ENCODE results near the gene TBC1D5.

Gene TBC1D5

DNA sequence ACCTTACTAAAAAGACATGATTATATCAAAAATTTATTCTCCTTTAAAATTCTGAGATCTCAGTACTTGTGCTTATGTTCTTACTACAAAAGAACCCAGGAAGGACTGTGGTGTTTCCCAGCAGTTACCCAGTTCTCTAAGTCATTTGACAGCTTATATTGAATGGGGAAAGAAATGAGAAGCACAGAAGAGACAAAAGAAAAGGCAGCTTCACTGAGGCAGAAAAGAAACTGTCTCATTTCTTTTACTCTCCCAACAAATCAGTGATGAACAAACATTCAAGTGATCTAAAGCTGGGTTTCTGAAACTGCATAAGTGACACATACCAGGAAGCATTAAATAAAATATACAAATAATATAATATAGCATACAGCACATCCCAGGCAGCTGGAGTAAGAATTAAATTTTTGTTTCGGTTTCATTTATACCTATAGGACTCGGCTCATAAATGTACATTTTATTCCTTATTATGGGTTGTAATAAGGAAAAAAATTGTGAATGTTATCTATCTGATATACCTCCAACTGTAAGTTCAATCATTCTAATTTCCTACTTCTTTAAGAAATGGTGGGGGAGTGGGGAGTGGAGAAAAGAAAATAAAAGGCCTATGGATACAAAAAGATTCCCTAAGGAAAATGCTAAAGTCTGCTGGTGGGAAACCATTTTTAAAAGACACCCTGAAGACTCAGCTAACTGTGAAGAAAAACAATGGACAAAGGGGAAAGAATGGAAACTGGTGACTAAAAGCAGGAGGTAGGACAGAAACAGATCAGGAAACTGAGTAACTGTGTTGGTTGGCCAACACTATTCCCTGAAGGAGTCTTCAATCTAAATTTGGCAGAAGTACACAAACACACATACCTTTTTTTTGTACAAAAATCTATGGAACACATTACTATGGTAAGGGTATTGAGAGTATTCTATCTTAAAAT is 156.8 kb downstream of the TBC1D5 start:
- DNase-seq (ENCODE audit: low read depth), result no peak

DNA sequence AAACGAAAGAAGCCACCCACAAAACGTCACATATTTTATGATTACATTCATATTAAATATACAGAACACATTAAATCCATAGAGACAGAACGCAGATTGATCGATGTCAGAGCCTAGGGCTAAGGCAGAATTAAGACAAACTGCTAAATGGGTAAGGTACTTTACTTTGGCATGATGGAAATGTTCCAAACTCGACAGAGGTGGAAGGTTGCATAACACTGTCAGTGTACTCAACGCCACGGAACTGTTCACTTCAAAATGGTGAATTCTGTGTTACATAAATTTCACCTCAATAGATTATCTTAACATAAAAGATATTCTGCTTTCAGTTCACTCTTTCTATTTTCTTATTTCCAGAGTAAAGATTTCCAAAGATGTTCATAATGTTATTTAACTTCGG is 158.4 kb downstream of the TBC1D5 start:
- DNase-seq (ENCODE audit: low read depth), result no peak

DNA sequence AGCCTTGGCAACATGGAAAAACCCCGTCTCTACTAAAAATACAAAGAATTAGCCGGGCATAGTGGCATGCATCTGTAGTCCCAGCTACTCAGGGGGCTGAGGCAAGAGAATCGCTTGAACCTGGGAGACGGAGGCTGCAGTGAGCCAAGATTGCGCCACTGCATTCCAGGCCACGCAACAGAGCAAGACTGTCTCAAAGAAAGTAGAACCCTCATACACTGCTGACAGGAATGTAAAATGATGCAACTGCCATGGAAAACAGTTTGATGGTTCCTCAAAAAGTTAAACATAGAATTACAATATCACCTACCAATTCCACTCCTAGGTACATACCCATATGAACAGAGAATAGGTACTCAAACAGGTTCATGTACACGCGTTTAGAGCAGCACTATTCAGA is 158.9 kb downstream of the TBC1D5 start:
- no peak for DNase-seq (ENCODE audit: low read depth)

DNA sequence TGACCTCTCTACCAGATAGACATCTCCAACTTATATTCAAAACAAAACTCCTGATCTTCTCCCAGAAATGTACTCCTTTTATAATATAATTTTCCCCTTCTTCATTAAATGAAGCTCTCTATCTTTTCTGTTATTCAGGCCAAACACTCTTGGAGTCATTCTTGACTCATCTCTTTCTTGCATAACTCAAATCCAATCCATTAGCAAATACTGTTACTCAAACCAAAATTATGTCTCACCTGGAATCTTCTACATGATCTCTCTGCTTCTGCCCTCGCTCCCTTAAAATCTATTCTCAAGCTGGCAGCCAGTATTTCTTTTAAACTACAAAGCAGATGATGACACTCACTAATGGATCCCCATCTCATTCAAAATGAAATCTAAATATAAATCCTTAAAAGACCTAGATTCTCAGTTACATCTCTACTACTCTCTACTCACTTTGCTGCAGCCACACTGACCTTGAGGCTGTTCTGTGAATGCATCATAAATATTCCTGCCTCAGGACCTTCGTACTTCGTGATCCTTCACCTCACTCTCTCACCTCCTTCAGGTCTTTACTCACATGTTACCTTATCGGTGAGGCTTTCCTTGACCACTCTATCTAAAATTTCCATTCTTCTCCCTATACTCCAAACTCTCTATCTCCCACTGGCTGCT is 160.9 kb downstream of the TBC1D5 start:
- no peak for DNase-seq (ENCODE audit: low read depth)

DNA sequence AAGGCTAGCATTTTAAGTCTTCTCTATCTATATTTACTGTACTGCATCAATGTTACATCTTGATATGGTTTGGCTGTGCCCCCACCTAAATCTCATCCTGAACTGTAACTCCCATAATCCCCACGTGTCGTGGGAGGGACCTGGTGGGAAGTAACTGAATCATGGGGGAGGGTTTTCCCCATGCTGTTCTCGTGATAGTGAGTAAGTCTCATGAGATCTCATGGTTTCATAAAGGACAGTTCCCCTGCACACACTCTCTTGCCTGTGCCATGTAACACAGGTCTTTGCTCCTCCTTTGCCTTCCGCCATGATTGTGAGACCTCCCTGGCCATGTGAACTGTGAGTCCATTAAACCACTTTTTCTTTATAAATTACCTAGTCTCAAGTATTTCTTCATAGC is 161.5 kb downstream of the TBC1D5 start:
- DNase-seq (ENCODE audit: low read depth), result no peak

DNA sequence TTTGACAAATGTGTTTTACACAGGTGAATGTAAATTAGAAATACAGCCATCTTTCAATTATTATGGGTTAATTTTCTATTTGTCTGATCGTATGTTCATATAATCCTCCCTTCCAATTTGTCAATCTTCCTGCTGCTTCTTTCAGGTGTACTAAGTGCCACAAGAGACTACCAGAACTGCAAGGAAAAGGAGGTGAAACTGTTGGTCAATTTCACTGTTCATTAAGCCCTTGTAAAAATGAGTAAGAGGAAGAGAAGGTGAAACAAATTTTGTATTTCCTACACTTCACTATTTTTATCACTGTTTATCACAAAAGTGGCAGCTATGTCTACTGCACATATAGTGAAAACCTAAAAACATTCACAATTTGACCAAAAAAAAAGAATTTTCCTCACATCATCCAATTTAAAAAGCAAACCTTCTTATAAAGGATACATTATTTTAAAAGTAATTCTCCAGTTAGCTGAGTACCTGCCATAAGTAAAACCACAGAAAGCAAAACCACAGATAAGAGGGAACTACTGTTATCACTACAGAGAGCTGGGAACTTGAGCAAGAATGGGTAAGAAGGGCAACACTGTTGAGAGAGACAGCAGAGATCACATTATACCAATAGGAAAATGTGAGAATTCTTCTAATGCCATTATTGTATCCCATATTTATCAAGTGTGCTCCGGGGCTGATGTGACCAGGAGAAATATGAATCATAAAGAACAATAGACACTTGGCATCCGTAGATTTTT is 163.0 kb downstream of the TBC1D5 start:
- no peak for DNase-seq (ENCODE audit: low read depth)

DNA sequence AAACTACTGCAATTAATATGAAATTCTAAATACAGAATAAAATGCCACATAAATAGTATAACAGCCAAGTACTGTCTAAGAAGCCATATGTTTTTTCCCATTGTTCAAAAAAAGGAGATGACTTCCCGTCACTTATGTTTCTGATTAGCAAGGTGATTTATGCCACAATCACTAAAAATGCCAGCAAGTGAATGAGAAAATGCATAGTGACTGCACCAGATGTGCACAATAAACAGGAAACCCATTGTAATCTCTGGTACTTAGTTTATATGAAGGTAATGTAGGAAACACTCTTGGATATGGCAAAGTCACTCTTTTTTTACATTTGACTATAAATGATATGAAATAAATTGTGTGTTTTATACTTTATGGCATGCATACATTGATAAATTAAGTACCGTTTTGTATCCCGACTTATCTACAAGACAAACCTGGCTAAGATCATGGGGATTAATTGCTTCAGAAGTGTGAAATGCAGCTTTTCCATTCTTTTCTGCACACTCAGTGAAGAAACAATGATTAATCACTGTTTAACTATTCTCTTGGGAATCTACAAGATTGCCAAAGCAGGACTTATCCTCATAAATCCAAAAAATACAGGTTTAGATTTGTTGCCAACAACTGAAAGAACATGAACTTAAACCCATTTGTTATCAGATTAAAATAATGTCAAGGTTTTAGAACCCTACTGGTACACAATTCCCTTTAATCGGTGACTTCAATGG is 164.5 kb downstream of the TBC1D5 start:
- DNase-seq (ENCODE audit: low read depth), result no peak

DNA sequence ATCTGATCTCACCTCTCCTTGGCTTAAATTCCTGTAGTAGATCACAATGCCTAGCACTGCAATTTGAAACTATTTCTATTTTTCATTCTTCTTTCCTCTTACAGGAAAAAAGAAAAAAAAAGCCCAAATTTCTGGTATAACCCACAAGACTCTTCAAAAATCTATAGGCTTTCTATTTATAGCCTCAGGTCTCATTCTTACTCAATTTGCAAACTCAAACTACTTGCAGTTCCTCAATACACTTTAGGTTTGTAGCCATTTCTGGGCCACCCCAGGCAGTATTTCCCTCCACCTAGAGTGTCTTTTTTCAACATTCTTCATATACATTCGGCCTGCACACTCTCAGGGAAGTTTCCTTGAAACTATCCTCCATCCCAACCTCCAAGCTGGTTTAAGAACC is 169.0 kb downstream of the TBC1D5 start:
- DNase-seq (ENCODE audit: low read depth), result no peak

DNA sequence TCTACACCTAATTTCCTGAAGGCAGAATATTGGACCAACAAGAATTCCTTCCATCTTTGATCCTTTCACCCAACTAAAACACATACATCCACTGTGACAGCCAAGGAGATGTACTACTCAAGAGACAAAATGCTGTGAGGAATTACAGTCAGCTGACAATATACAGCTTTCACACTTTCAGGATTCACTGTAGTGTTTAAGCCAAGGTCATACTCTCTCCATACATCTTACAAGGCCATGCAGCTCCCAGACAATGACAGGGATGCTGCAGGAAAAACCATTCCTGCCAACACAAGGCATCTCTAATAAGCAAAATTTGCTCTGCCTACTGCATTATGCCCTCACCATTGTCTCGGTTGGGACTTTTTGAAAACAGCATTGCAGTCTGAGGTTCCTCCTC is 170.7 kb downstream of the TBC1D5 start:
- no peak for DNase-seq (ENCODE audit: low read depth)

DNA sequence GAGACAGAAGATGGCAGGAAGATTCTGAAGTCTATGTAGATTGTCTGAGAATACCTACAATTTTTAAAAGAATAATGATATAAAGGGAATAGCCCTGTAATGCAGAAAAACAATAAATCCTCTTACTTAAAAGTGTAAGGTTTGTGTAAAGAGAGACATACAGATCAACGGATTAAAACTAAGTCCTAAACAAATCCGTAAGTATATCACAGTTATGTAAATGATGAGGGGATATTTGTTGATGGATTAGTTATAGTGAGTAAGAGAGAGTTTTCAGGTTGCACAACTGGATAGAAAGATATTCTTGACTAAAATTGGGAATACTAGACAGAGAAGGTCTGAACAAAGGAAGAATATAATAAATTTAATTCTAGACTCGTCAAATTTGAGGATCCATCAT is 179.6 kb downstream of the TBC1D5 start:
- no peak for DNase-seq (ENCODE audit: low read depth)

DNA sequence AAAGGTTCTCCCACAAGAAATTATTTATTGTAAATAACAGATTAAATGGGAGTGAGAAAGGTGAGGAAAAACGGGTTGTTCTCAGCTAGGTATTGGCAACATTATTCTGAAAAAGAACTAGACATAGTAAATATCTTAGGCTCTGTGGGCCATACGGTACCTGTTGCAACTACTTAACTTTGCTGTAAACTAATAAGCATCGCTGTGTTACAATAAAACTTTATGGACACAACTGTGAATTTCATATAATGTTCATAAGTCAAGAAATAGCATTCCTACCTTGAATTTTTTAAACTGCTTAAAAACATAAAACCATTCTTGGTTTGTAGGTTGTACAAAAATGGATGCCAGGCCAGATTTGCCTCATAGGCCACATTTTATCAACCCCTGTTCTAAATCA is 183.9 kb downstream of the TBC1D5 start:
- DNase-seq (ENCODE audit: low read depth), result no peak

DNA sequence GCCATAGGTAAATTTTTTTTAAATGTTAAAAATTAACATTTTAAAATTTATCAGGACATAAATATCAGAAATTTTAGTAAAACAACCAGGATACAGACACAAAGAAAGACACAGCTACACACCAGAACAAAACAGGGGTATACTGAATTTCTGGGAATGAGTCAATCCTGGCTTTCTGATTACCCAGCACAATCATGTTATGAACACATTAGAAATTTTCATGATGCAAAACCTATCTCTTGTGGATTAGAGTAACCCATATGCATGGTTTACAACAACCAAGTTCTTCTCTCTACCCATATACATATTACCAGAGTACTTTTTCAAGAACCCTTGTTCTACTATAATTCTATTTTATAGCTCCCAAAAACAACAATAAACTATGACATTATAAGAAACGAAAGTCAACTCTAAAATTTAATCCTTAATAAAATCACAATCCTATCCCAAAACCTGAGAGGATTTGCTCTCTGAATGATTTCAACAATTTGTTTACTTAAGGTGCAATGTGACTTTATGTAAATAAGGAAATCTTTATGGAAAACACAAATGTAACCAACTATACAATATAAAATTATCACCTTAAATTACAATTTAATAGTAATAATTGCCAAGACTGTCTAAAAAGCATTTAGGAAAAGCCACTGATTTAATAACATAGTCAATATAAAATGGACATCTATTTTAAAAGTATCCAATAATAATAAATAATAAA is 184.5 kb downstream of the TBC1D5 start:
- no peak for DNase-seq (ENCODE audit: low read depth)

DNA sequence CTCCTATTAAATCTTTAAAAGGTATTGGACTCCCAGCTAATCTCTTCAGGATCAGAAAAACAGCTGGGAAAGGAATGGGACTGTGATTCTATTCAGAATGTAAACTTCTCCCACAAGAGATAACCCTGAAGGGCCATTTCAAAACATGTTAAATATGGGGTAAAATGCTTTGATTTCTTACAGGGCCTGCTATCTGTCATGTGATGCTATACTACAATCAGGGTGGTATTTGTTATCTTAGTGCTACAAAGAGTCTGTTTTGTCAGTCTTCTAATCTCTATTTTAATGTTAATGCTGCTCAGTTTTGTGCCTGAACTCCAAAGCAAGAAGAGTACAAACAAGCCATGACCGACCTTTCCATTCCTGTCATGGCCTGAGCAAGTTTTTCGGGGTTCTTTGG is 186.9 kb downstream of the TBC1D5 start:
- no peak for DNase-seq (ENCODE audit: low read depth)

DNA sequence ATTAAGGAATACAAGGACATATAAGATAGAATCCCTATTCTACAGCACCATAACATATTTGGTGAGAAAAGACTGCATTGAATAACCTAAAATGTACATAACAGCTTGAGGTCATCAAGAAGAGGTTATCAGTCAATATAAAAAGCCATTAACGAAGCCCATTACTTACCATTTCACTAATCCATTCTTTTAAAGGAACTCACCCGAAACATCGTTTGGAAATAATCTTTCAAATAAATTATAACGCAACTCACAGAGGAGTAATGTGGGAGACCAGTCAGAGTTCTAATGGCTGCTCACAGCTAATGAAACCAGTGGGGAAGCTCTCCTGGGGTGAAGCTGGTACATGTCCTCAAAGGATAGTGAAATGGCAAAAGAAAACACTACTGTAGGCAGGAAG is 188.4 kb downstream of the TBC1D5 start:
- DNase-seq (ENCODE audit: low read depth), result no peak

DNA sequence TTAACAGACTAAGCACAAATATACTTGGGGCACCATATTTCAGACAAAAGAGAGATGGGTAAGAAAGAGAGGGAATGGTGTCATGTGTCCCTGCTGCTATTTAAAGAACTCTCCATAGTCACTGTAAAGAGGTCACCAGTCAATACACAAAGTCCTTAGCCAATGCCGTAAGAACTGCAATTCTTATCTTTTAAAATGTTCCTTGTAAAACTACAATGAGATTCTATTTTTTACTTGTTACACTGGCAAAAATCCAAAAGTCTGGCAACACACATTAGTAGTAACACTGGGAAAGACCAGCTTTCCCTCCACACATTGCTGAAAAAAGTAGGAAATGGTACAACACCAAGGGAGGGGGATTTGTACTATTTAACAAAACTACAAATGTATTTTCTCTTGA is 189.4 kb downstream of the TBC1D5 start:
- no peak for DNase-seq (ENCODE audit: low read depth)

DNA sequence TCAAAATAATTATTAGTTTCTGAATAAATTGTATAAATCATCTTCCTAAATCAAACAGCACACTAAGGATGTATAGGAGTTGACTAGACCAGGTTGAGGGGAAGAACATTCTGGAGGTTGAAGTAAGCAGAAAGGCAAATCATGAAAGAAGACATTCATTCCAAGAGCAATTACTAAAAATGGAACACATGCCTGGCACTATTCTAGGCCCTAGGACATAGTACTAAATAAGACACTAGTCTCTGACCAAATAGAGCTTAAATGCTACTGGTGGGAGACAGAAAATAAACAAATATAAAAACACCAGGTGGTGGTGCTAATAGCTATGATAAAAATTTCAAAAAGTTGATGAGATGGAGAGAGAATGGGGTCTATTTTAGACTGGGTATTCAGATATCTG is 190.1 kb downstream of the TBC1D5 start:
- DNase-seq (ENCODE audit: low read depth), result no peak

DNA sequence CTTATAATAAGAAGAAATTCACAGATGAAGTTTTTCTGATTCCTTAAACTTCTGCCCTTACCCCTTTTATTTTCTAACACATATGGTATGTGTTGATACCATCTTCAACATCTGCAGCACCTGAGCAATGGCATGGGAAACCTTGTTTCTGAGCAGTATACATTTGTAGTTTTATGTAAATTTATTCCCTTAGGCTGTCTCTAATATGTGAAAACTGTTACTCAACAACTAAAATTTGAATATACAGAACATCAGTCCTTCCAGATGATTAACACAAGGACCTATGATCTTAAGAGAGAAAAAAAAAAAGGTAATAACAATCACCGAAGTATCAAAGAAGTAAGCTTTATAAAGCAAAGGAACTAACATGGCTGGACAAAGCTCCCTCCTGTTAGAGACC is 190.5 kb downstream of the TBC1D5 start:
- DNase-seq (ENCODE audit: low read depth), result no peak

DNA sequence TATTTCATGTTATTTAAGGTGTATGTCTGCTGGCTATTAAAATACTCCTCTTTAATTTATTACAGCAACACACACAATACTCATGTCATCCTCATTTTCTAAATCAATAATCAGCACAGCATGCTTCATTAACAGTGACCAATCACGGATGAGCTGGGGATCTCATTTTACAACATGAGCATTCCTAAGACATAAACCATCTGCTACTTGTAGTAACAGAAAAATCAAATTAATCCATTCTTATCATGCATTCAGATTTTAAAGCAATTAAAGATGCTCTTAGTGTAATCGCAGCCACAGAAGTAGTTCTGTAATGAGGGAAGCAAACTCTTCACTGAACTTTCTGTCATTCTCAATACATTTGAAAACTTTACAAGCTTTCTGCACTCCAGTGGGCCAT is 191.1 kb downstream of the TBC1D5 start:
- no peak for DNase-seq (ENCODE audit: low read depth)

DNA sequence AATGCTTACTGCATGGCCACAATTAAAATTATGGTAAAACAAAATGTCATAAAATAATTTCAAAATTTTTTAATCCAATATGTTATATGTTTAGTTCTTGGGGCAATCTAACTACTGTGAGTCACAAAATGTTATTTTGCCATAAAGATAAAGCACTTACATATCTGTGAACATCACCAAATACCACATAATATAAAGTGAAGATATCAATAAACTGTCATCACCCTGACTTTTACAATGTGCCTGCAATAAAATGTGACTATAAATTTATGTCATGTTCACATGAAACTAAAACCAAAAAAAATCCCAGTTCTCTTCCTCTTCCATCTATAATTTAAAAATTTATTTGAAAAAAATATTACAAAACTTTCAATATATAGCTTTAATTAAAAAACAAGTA is 191.8 kb downstream of the TBC1D5 start:
- DNase-seq (ENCODE audit: low read depth), result no peak

DNA sequence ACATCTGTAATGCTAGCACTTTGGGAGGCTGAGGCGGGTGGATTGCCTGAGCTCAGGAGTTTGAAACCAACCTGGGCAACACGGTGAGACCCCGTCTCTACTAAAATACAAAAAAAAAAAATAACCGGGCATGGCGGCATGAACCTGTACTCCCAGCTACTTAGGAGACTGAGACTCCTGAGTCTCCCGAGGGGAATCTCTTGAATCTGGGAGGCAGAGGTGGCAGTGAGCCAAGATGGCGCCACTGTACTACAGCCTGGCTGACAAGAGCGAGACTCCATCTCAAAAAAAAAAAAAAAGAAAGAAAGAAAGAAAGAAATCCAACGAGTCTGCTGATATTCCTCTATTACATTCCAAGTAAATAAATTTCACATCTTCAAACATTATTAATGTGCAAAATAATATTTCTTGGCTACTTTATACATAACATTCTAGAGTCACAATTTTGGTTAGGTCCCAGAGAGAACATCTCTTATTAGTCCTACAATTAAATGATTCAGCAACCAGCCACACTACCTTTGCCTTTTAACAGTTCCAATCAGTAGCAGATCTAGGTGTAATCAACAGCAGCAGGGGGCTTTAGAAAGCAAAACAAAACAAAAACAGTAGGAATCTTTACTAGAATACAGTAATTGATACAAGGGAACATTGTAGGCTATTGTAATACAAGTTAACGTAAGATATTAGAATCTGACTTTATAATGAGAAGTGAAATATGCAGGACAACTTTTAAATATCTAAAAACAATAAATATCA is 195.8 kb downstream of the TBC1D5 start:
- no peak for DNase-seq (ENCODE audit: low read depth)

DNA sequence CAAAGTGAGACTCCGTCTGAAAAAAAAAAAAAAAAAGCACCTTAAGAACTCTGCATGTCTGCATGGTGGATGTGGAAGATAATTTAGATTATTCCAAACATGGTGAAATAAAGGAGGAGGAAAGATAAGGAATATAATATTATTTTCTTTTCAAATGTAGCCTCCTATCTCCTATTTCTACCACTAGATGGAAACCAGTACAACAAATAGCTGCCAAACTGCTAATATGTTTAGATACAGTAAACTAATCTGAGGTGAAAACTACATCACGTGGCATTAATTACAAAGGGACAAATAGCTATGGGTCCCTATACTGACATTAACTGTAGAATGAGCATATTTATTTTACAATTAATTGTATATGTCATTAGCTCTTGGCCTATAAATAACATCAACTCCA is 197.8 kb downstream of the TBC1D5 start:
- DNase-seq (ENCODE audit: low read depth), result no peak
